Measurements from ENCODE around the gene RTP5.

Gene RTP5

DNA sequence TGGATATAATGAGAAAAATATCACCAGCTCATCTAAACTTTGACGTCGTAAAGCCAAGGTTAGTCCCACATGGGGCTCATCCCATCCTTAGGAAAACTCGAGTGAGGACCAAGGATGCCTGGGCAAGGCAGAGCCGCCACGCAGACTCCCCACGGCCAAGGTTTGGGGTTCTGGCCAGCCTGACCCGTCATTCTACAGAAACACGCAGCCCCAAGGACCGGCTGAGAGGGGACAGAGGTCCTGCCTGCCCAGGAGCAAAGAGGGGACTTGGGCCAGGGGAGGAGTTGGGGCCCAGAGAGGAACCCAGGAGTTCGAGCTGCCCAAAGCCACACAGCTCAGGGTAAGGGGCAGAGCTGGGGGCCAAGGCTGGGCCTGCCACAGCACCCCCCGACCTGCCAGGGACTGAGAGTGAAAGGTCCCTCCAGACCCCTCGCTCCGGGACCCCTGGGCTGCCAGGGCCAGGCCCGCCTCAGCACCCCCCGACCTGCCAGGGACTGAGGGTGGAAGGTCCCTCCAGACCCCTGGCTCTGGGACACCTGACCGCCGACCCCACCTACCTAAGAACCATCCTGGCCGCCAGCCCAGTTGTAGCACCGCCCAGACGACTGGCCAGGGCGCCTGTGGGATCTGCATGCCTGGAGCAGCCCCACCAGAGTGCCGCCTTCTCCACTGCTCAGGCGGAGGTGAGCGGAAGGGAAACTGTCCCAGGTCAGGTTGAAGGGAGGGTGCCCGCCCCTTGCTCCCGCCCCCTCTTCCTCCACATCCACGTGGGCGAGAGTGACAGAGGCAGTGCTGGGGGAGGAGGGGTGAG, 11.1 kb upstream of the RTP5 start, which contains the start of gene PDCD1:
Gene PDCD1 (minus strand): TSS at position 689 of the 811 bp plus-strand sequence. CDS start 56 bp downstream, at position 633.
- no peak for DNase-seq

DNA sequence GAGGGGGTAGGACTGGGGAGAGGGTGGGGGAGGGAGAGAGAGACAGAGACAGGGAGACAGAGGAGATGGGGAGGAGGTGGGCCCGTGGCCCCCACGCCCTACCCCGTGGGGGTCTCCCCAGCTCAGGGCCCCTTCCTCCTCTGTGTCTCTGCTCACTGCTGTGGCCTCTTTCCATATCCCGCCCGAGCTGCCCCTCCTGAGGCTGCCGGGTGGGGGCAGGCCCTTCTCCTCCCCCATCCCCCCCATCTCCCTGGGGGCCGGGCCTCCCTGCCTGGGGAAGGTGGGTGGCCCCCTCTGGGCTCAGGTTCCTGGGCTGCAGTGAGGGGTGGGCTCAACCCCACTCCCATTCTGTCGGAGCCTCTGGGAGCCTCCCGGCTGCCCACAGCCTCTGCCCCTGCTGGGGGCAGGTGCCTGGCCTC, 10.5 kb upstream of the RTP5 start:
- DNase-seq = no peak

DNA sequence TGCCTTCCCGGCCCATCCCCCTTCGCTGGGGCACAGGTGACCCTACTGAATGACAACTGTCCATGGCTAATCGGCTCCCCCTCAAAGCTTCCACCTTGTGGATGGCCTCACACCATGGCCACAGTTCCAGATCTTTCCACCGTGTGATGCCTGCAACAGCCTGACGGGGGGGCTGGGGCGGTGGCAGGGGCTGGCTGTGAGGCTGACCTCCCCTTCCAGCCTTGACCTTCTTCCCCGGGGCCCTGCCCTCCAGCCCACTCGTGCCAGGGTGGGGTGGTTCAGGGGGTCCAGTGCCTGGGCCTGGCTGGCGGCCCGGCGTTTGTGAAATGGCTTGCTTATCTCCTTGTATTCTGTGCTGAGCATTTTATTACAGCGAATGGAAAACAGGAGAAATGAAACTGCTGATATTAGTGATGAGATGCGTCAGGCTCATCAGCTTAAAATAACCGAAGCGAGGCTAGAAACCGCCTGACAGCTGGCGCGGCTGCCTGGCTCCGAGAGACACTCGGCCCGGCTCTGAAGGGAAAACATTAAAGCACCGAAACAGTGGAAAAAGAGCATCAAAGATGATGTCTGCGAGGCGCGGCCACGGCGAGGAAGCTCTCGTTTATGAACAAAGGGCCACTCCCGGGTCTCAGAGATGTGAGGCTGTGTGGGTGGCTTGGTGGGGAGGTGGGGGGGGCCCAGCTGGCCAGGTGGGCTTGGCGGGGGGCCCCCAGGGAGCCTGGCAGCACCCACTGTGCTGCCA, 9.9 kb upstream of the RTP5 start:
- DNase-seq = no peak

DNA sequence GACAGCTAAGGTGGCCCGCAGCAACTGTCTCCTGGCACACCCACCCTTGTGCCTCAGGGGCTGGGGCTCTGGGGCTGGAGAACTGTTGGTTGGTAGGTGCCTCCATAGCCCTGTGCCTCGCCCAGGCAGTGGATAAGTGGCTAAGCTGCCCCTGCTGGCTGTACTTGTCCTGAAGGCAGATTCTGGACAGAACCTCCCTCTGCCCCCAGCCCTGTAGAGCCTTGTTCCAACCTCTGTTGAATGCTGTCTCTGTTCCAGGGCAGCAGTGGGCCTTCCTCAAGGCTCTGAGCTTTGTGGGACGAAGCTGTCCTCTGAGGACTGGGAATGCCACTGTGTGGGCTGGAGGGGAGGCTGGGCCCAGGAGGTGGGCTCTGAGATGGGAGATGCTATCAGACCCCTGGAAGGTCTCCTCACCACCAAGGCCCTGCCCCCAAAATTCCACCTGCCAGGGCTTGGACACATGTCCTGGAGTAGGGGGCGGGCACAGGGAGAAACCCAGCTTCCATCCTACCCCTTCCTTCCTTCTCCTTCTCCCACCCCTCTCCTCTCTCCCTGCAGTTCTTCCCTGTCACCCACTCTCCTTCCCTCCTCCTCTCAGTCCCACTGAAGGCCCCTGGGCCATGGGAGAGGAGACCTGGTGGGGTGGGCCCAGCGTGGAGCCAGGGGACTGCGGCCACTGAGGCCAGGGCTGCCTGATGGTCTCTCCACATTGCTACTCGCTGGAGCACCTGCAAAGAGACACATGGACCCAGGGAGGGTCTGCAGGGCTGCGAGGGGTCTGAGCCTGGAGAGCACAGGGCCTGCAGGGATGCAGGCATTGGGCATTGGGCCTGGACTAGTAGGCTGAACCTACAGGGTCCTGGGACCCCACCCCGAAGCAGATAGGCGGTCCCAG, 9.1 kb upstream of the RTP5 start:
- DNase-seq = no peak

DNA sequence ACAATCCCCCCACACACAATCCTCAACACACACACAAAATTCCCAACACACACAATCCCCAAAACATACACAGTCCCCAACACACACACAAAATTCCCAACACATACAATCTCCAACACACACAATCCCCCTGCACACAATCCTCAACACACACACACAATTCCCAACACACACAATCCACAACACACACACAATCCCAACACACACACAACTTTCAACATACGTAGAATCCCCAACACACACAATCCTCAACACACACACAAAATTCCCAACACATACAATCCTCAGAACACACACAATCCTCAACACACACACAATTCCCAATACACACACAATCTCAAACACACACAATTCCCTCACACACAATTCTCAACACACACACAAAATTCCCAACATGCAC, 8.3 kb upstream of the RTP5 start:
- DNase-seq = no peak

DNA sequence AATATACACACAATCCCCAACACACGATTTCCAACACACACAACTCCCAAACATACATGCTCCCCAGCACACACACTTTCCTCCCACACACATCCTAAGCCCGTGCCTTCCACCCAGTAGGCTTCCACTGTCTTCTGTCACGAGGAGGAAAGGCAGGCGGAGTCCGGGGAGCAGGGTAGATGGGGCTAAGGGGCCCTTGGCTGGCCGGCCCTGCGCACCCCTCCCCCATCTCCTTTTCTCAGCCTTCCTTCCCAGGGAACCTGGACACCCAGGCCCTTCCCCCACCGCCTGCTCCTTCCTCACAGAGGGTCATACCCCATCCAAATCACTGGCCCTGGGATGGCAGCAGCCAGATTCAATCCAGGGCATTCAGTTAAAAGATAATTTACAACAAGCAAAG, 7.4 kb upstream of the RTP5 start:
- no peak for DNase-seq

DNA sequence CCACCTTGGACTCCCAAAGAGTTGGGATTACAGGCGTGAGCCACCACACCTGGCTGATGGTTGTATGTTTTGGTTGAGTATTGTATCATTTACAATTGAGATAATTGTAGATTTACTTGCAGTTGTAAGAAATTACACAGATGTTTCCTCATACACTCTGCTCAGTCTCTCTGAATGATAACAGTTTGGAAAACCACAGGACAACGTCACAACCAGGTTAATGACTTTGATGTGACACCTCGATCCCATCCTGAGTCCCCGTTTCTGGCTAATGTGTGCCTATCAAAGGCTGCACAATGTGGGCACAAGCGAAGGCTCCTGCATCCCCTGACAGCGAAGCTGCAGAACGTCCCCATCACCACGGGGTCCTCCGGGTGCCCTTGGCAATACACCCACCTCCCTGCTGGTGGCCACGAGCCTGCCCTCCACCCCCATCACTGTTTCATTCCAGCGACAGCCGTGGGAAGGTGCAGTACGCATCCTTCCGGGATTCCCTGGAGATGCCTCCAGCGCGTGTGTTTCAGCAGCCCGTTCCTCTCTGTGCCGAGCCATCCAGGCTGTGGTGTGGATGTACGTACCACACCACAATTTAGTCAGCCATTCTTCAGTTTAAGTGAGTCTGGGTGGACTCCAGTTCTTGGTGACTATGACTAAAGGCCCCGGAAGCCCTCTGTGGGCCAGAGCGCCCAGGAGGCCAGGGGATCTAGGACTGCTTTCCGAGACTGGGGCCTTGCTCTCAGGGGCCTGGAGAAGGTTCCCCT, 6.6 kb upstream of the RTP5 start:
- DNase-seq = no peak

DNA sequence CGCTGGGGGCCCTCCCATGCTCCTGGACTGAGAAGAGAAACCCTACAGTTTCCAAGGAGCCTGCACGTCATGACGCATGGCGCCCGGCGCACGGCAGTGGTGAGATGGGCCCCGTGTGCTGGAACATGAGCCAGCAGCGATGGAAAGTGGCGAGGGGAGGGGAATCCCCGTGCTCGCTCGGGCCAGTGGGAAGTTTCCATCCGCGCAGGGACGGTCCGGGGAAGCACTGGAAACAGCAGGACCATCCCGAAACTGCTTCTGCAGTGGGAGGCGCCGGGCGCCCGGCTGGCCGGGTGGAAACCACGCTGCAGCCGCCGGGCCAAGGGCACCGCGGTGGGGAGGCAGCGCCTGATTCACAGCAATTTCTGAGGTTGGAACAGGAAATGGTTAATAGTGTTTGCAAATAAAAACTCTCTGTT, 6.0 kb upstream of the RTP5 start:
- no peak for DNase-seq

DNA sequence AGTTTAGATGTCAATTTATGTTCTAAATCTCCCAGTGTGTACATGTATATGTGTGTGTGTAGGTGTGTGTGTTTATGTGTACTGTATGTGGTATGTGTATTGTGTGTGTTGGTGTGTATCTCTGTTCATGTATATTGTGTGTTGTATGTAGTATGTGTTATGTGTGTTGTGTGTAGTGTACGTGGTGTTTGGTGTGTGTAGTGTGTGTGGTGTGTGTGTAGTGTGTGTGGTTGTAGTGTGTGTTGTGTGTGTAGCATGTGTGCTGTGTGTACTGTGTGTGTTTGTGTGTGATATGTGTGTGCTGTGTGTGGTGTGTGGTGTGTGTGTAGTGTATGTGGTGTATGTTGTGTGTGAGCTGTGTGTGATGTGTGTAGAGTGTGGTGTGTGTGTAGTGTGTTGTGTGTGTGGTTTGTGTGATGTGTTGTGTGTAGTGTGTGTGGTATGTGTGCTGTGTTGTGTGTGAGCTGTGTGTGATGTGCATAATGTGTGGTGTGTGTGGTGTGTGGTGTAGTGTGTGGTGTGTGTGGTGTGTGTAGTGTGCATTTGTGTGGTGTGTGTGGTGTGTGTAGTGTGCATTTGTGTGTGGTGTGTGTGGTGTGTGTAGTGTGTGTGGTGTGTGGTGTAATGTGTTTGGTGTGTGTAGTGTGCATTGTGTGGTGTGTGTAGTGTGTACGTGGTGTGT, 5.2 kb upstream of the RTP5 start:
- DNase-seq = no peak

DNA sequence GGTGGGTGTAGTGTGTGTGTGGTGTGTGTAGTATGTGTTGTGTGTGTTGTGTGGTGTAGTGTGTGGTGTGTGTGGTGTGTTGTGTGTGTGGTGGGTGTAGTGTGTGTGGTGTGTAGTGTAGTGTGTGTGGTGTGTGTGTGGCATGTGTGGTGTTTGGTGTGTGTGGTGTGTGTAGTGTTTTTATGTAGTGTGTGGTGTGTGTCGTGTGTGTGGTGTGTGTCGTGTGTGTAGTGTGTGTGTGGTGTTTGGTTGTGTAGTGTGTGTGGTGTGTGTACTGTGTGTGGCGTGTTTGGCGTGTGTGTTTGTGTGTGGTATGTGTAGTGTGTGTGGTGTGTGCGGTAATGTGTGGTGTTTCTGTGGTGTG, 4.7 kb upstream of the RTP5 start:
- no peak for DNase-seq

DNA sequence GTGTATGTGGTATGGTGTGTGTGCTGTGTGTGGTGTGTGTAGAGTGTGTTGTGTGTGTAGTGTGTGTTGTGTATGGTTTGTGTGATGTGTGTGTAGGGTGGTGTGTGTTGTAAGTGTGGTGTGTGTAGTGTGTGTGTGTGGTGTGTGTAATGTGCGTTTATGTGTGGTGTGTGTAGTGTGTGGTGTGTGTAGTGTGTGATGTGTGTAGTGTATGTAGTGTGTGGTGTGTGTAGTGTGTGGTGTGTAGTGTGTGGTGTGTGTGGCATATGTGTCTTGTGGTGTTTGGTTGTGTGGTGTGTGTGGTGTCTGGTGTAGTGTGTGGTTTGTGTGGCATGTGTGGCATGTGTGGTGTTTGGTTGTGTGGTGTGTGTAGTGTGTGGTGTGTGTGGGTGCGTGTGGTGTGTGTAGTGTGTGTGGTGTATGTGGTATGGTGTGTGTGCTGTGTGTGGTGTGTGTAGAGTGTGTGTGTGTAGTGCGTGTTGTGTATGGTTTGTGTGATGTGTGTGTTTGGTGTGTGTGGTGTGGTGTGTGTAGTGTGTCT, 4.0 kb upstream of the RTP5 start:
- no peak for DNase-seq

DNA sequence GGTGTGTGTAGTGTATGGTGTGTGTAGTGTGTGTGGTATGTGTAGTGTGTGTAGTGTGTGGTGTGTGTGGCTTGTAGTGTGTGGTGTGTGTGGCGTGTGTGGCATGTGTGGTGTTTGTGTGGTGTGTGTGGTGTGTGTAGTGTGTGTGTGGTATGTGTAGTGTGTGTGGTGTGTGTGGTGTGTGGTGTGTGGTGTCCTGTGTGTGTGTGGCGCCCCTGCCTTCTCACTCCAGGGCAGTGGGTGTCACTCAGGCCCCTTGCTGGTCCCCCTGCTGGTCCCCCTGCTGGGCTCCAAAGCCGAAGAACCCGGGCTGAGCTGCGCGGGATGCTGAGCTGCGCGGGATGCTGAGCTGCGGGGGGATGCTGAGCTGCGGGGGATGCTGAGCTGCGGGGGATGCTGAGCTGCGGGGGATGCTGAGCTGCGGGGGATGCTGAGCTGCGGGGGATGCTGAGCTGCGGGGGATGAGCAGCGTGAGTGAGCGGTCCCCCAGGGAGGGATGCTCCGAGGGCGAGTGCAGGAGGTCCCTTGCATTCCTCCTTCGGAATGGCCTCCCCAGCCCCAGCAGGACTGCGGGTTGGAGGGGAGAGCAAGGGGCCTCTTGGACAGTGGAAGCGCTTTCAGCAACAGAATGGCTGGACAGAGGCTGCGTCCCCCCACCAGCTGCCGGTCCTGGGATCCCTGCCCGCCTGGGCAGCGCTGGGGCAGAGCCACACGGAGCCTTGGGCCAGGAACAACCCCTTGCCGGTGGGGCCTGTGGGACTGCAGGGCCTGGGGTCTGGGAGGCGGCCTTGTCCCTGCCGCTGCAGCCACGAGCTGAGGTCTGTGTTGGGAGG, 3.4 kb upstream of the RTP5 start:
- no peak for DNase-seq

DNA sequence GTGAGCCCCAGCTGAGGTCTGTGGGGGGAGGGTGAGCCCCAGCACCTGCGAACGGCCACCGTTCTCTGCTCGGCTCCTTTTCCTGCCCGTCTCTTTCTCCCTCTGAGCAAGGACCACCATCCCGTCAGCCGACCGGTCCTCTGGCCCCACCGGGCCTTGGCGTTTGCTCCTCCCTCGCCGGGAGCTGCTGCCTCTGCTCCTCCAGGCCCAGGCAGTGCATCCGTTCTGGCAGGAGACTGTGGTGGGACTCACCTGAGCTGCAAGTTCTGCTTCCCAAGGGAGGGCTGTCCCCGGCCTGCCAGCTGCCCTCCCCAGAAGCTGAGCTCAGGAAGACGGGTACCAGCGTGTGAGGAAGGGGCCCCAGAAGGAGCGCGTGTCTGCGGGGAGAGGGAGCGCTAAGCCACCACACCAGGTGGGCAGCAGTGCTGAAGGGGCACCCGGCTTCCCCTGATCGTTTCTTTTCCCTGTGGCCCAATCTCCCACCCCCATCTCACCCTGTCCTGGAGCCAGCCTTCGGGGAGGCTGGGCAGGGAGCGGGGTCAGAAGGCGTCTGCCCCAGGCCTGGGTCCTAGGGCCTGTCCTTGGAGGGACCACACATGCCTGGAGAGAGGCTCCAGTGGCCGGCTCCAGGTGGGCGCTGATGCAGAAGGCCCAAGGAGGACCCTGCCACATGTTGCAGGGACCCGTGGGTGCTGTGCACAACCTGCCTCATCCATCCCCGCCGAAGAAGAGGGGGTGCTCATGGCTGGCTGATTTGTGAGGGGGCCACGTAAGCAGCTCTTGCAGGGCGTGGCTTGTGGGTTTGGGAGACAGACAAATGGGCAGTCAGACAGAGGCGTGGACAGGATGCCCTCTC, 2.5 kb upstream of the RTP5 start:
- no peak for DNase-seq

DNA sequence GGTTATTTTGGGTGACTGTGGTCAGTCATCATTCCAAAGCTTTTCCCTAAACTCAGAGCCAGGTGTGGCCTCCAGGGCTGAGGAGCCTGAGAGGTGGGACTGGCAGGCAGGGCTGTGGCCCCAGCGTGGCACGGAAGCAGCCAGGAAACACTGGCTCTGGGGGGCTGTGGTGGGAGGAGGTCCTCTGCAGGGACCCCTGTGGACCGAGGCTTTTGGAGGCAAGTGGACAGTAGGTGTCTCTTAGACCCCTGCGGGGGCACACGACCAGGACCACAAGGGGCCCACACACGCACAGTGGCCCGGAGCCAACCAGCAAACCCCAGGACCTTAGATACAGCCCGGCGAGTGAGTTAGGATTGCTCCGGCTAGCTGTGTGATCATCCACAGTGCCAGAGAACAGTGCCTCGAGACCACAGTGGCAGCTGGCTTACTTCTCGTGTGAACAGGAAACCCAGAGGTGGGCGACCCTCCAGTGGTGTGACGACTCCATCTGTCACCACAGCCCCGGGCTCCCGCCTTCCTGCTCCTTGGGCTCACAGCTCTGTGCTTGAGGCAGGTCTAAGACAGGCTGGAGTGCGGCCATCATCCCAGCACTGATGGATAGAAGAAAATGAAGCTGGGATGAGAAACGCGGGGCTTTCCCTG, 1.6 kb upstream of the RTP5 start:
- no peak for DNase-seq

DNA sequence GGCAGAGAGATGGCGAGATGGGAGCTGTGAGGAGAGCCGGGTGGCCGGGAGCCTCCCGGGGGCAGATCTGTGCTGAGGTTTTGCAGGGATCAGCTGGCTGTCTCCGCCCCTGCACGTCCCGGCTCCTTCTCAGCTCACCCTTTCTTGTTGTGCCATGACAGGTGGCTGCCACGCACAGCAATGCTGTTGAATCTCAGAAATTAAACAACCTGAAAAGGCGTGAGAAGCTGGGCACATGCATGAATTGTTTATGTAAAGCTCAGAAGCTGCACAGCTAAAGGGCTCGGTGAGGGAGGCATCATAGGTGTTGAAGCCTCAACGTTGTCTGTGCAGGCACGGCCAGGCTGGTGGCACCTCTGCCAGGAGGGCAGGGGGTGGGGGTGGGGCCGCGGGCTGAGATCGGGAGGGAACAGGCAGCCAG, 858 bp upstream of the RTP5 start:
- DNase-seq = no peak

DNA sequence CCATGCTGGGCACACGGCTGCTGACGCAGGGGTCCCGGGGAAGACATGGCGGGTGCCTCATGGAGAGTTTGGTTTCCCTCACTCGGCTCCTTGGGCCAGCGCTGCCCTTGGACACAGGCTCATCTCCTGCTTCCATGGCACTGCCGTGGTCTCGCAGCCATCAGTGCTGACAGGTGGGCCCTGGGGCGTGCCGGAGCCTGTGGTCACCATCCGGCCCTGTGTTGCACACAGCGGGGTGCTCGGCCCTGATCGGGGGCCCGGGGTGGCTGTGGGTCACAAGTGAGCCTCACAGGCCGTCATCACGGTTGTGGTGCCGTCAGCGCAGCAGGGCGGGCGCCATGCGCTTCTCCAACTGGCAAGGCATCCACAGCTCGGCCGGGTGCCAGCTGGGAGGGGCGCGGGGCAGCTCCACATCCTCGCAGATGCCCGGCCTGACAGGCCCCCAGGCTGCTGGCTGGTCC, 582 bp downstream of the RTP5 start:
- DNase-seq = no peak

DNA sequence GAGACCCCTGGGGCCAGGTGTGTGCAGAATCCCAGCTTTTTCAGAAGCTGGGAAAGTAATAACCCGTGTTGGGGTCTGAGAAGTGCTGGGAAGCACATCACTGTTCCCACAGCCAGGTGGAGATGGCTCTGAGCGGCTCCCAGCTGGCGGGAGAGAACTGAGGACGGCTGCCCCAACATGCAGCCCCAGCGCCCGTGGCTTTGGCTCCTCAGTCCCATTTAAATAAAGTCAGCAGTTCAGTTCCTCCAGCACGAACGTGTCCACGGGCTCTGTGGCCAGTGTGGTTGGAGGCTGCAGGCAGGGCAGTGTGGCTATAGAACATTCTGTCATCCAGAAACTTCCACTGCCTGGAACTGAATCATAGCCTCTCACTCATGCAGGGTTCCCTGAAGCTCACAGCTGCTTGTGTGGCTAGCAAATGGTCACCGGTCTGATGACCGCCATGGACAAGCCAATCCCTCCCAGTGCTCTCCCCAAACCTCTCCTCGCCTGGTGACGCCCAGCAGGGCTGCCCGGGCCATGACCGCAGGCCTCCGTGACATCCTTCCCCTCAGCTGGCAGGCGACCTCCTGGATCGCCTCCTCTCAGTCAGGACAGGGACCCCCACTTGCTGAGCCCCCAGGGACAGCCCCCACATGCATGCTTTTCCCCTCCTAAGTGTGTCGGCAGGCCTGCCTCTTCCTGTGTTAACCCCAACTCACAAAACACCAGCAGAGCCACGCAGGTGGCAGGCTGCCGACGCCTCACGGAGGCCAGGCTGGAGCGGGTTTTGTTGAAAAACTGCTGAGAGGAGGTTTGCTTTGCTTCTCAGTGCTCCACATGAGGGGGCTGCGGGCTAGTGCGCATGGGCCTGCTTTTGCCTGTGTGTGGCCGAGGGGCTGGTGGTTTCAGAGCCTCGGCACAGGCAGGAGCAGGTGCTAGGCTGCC, 1.3 kb downstream of the RTP5 start:
- DNase-seq = no peak

Measured in NCI-H187 (cell line).